ENCODE measurements around the gene SLU7.

Gene SLU7

GRCh38 chr5:160367261-160367660 is 51.6 kb downstream of the SLU7 start:
- DNase-seq (ENCODE audit: low read depth, low spot score): no peak

GRCh38 chr5:160366230-160366629 is 52.7 kb downstream of the SLU7 start:
- DNase-seq (ENCODE audit: low read depth, low spot score): no peak

GRCh38 chr5:160363660-160364395 is 55.1 kb downstream of the SLU7 start:
- DNase-seq (ENCODE audit: low read depth, low spot score): no peak

GRCh38 chr5:160363211-160363610 is 55.7 kb downstream of the SLU7 start:
- no peak for DNase-seq (ENCODE audit: low read depth, low spot score)

- no peak for DNase-seq (ENCODE audit: low read depth, low spot score)
These were observed 57.2 kb downstream of the SLU7 start for GRCh38 chr5:160361624-160362228.

- DNase-seq (ENCODE audit: low read depth, low spot score): no peak
These were observed 58.6 kb downstream of the SLU7 start for GRCh38 chr5:160360310-160360709.

- DNase-seq (ENCODE audit: low read depth, low spot score): no peak
These were observed 59.1 kb downstream of the SLU7 start for GRCh38 chr5:160359816-160360215.

GRCh38 chr5:160359242-160359641 is 59.6 kb downstream of the SLU7 start:
- DNase-seq (ENCODE audit: low read depth, low spot score): no peak

GRCh38 chr5:160357861-160358411 is 60.9 kb downstream of the SLU7 start:
- no peak for DNase-seq (ENCODE audit: low read depth, low spot score)

- DNase-seq (ENCODE audit: low read depth, low spot score): no peak
These were observed 61.5 kb downstream of the SLU7 start for GRCh38 chr5:160357394-160357793.

- no peak for DNase-seq (ENCODE audit: low read depth, low spot score)
These were observed 62.1 kb downstream of the SLU7 start for GRCh38 chr5:160356550-160357347.

GRCh38 chr5:160354666-160355065 is 64.2 kb downstream of the SLU7 start:
- DNase-seq (ENCODE audit: low read depth, low spot score): no peak

- no peak for DNase-seq (ENCODE audit: low read depth, low spot score)
These were observed 65.5 kb downstream of the SLU7 start for GRCh38 chr5:160353379-160353778.

GRCh38 chr5:160352308-160352707 is 66.6 kb downstream of the SLU7 start:
- no peak for DNase-seq (ENCODE audit: low read depth, low spot score)
